ENCODE data around the gene MUC4.
"Not testable (repeated sequence)": the region's sequence is repeated elsewhere in the genome, so short reads cannot be mapped to it uniquely, and the experiment has no call there.

DNA sequence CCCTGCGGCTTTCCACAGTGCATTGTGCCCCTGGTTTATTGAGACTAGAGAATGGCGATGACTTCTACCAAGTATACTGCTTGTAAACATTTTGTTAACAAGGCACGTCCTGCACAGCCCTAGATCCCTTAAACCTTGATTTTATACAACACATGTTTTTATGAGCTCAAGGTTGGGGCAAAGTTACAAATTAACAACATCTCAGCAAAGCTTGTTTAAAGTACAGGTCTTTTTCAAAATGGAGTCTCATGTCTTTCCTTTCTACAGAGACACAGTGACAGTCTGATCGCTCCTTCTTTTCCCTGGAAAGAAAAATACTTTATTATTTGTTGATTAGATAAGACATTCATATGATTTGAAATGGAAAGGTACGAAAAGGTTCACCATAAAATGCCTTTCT is 82.9 kb downstream of the MUC4 start:
- not testable (repeated sequence) for TF ChIP-seq EZH2 (IDR thresholded peaks at IDR 0.05; ENCODE audit: insufficient read depth, poor library complexity, severe bottlenecking); EZH2phosphoT487 (IDR thresholded peaks at IDR 0.05; ENCODE audit: insufficient read depth, low read depth)
